ENCODE results near the gene FBXL17.

DNA sequence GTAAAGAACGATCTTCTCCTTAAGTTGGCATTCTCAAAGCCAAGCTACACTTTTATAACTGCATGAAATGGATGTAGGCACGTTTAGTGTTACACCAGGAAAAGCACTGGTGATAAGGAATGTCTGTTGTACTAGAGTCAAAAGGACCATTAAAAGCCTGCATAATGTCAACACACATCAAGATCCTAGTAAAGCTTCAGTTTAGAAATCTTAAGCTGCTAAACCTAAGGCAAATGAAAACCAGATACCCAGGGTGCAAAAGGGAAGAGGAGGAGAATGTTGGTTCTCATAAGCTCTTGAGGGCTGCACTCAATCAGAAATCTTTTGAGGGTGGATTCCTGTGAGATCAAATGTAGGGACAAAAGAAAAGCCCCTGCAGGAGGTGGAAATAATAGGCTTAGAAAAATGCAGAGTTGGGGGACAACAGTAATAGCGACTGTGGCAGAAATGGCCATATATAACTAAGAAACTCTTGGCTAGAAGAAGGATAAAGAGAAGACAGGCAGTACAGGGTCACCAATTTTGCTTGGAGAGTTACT lies 148.2 kb downstream of the FBXL17 start:
- no peak for TF ChIP-seq EZH2 (IDR thresholded peaks at IDR 0.05; ENCODE audit: insufficient read depth, poor library complexity, severe bottlenecking)
- no peak for TF ChIP-seq EZH2phosphoT487 (IDR thresholded peaks at IDR 0.05; ENCODE audit: insufficient read depth, low read depth)

All from GM23248 (cell line).